ENCODE measurements around the gene CABYR. TPM values are rescaled to one million over a fixed set of nuclear protein-coding genes. Genes with fewer than 3 reads are reported as not detected.

CABYR gene
- total RNA-seq, 4 donors from 2014 or later = 1.1 to 1.5 TPM; not detected in 2

- Histone ChIP-seq H3K4me1 (peaks cover 0 to 9% (median 0%) of the 10 kb centered on the region in 4 donors), H3K36me3 (peaks cover 0 to 4% (median 3%) of the 10 kb centered on the region in 4 donors), H3K4me3 (no peak overlapping the region), H3K27me3 (no peaks in the 10 kb centered on the region), H3K9me3 (no peaks in the 10 kb centered on the region), H3K27ac (no peak overlapping the region)
- peak; percentile 71 for DNase-seq
- intact Hi-C loops (cut with DNase I; ENCODE audit: low total_unique reads) (loop anchor here (10.0 kb wide), 1 partner anchor 98 kb away; no protein-coding TSS in a partner anchor), in situ Hi-C loops (cut with MboI; ENCODE audit: low pct_ligation_motif_present in 1 of 4, low pct_unique_long_range_greater_than_20kb in 1 of 4, low sequenced_read_pairs in 3 of 4) (loop anchor here in 2 of 4 donors (25.0 kb wide), 1 partner anchor 310 kb away; no protein-coding TSS in a partner anchor)
- no peak for TF ChIP-seq EP300 (IDR thresholded peaks at IDR 0.05; ENCODE audit: low read depth)
- TF ChIP-seq CTCF (IDR thresholded peaks at IDR 0.05) = peak; percentile 62 to 75 (median 70)
- WGBS, 2 donors (ENCODE audit: low coverage in 1 of 2) = 52 to 65% methylated on average over 5 to 7 of the region's 7 CpGs
These were observed 38.0 kb downstream of the CABYR start for GRCh38 chr18:24176727-24177416.

DNA sequence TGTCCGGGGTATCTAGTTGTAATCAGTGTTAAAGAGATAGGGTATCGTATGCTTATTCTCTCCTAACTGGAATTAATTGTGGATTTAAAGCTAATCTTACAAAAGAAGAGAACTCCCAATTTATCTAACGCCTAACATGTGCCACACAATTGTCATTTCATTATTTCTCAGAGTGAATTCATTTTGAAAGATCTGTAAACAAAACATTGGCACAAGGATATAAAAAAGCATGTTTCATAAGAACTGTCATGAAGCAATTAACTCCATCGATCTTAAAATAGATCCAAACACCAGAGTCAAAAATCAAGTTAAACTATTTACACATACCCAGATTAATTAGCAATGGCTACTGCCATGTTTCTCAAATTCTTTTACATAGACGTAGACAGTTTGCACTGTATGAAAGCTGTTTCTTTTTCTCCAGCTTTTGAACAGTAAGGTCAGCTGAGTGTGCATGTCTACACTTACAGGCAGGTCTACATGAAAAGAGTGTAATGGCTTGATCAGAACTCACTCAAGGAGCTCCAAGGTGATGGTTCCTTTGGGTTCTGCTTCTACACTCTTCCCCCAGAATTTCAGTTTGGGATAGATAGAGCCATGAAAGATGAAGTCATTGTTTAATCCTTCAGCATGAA is 38.8 kb downstream of the CABYR start:
- WGBS, 2 donors (ENCODE audit: low coverage in 1 of 2) = 81 to 90% methylated on average over 5 of the region's 5 CpGs
- intact Hi-C loops (cut with DNase I; ENCODE audit: low total_unique reads) = loop anchor here (10.0 kb wide), 1 partner anchor 97 kb away; no protein-coding TSS in a partner anchor
- H3K9me3 ChIP-seq = no peaks in the 10 kb centered on the region
- no peak overlapping the region for H3K27ac ChIP-seq
- DNase-seq = no peak
- H3K4me3 ChIP-seq = no peak overlapping the region
- peaks cover 0 to 9% (median 0%) of the 10 kb centered on the region in 4 donors for H3K4me1 ChIP-seq
- peaks cover 0 to 4% (median 3%) of the 10 kb centered on the region in 4 donors for H3K36me3 ChIP-seq
- TF ChIP-seq POLR2A (IDR thresholded peaks at IDR 0.05) = no peak
- TF ChIP-seq CTCF (IDR thresholded peaks at IDR 0.05) = no peak
- TF ChIP-seq POLR2AphosphoS5 (IDR thresholded peaks at IDR 0.05) = no peak
- TF ChIP-seq EP300 (IDR thresholded peaks at IDR 0.05; ENCODE audit: low read depth) = no peak
- in situ Hi-C loops (cut with MboI; ENCODE audit: low pct_ligation_motif_present in 1 of 4, low pct_unique_long_range_greater_than_20kb in 1 of 4, low sequenced_read_pairs in 3 of 4) = loop anchor here in 2 of 4 donors (25.0 kb wide), 1 partner anchor 310 kb away; no protein-coding TSS in a partner anchor
- H3K27me3 ChIP-seq = no peaks in the 10 kb centered on the region

DNA sequence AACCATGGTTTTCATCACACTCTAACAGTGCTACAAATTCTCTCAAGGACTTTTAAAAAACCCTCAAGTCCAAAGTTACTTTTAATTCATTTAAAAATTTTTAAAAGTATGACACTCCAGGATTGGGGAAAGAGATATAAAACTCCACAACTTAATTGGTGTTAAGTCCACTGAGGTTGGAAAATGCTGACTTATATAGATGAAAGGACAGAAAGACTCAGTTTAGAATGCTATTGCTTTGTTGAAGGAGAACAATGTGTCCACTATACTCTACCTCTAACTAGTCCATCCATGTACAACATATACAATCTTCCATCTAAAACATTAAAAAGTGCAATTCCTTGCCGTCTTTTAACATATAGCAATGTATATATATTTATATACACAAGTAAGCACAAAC is 41.2 kb downstream of the CABYR start:
- Histone ChIP-seq H3K36me3 (peaks cover 0 to 4% (median 2%) of the 10 kb centered on the region in 4 donors), H3K27me3 (no peaks in the 10 kb centered on the region), H3K9me3 (no peaks in the 10 kb centered on the region), H3K27ac (no peak overlapping the region), H3K4me1 (peaks cover 0 to 9% (median 0%) of the 10 kb centered on the region in 4 donors), H3K4me3 (no peak overlapping the region)
- in situ Hi-C loops (cut with MboI; ENCODE audit: low pct_ligation_motif_present in 1 of 4, low pct_unique_long_range_greater_than_20kb in 1 of 4, low sequenced_read_pairs in 3 of 4) = loop anchor here in 2 of 4 donors (25.0 kb wide), 1 partner anchor 307 kb away; no protein-coding TSS in a partner anchor
- DNase-seq = no peak
- 75 to 100% methylated on average over 1 of the region's 1 CpG for WGBS, 2 donors (ENCODE audit: low coverage in 1 of 2)
- TF ChIP-seq CTCF (IDR thresholded peaks at IDR 0.05) = no peak
- TF ChIP-seq POLR2A (IDR thresholded peaks at IDR 0.05) = no peak
- no peak for TF ChIP-seq POLR2AphosphoS5 (IDR thresholded peaks at IDR 0.05)
- no peak for TF ChIP-seq EP300 (IDR thresholded peaks at IDR 0.05; ENCODE audit: low read depth)
- intact Hi-C loops (cut with DNase I; ENCODE audit: low total_unique reads) = no loop called here

DNA sequence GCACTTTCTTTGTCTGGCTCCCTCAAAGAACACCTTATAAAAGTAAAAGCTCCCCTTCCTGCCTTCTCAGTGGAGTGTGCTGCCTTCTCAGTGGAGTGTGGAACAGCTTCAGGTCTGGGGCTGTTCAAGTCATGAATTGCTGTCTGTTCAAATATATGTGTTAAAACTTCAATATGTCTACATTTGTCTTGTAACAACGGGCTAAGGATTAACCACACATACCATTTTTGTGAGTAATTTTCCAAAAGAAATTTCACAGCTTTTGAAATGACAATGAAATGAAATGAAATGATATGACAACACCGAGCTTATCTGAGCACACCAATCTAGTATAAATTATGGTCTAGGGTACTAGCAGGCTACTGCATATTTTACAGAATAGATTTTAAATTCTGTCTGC is 42.9 kb downstream of the CABYR start:
- peaks cover 0 to 10% (median 4%) of the 10 kb centered on the region in 4 donors for H3K36me3 ChIP-seq
- TF ChIP-seq CTCF (IDR thresholded peaks at IDR 0.05) (no peak), EP300 (IDR thresholded peaks at IDR 0.05; ENCODE audit: low read depth) (no peak), POLR2AphosphoS5 (IDR thresholded peaks at IDR 0.05) (no peak), POLR2A (IDR thresholded peaks at IDR 0.05) (no peak)
- H3K4me1 ChIP-seq = peaks cover 0 to 4% (median 0%) of the 10 kb centered on the region in 4 donors
- no peak for DNase-seq
- 71 to 75% methylated on average over 2 of the region's 2 CpGs for WGBS, 2 donors (ENCODE audit: low coverage in 1 of 2)
- H3K4me3 ChIP-seq = no peak overlapping the region
- no peaks in the 10 kb centered on the region for H3K9me3 ChIP-seq
- in situ Hi-C loops (cut with MboI; ENCODE audit: low pct_ligation_motif_present in 1 of 4, low pct_unique_long_range_greater_than_20kb in 1 of 4, low sequenced_read_pairs in 3 of 4) = loop anchor here in 2 of 4 donors (25.0 kb wide), 1 partner anchor 305 kb away; no protein-coding TSS in a partner anchor
- intact Hi-C loops (cut with DNase I; ENCODE audit: low total_unique reads) = no loop called here
- H3K27ac ChIP-seq = no peak overlapping the region
- no peaks in the 10 kb centered on the region for H3K27me3 ChIP-seq

Measured in transverse colon (tissue), 4 donors.